WTC11 (cell line): ENCODE data around the gene PDE11A. TPM values are rescaled to one million over a fixed set of nuclear protein-coding genes. Genes with fewer than 3 reads are reported as not detected.
"Not testable (repeated sequence)": the region's sequence is repeated elsewhere in the genome, so short reads cannot be mapped to it uniquely, and the experiment has no call there.

Experiments
- ATAC-seq: fragments of 200-7000 bp; cut with Tn5 transposase; 2 replicates; pipeline ENCODE4 v1.10.0; 2021; ENCODE audit warnings: mild to moderate bottlenecking, moderate library complexity
- CTCF ChIA-PET: fragments of 300-600 bp; sonication (Branson Sonifier 250); formaldehyde crosslinking; loops from one replicate; lab custom pipeline; 2021; ENCODE audit warnings: antibody characterized with exemption; lab: Charles Lee
- POLR2A ChIA-PET: fragments of 350-600 bp; sonication (Branson Sonifier 250); formaldehyde crosslinking; loops from one replicate; lab custom pipeline; 2021; ENCODE audit warnings: antibody characterized with exemption; lab: Charles Lee
- DNase-seq: peaks from one replicate; pipeline ENCODE4 v3.0.0; 2021; ENCODE audit warnings: low spot score
- H3K27ac Mint-ChIP-seq: 2 replicates; pipeline ENCODE4 v1.8.0; 2021; ENCODE audit warnings: mixed read lengths
- H3K27me3 Mint-ChIP-seq: 2 replicates; pipeline ENCODE4 v1.8.0; 2021; ENCODE audit warnings: low read depth, mild to moderate bottlenecking, moderate library complexity, mixed read lengths
- H3K36me3 Mint-ChIP-seq: 2 replicates; pipeline ENCODE4 v1.8.0; 2021; ENCODE audit warnings: mixed read lengths
- H3K4me1 Mint-ChIP-seq: 2 replicates; pipeline ENCODE4 v1.8.0; 2022; ENCODE audit warnings: mixed read lengths
- H3K4me3 Mint-ChIP-seq: 2 replicates; pipeline ENCODE4 v1.8.0; 2021; ENCODE audit warnings: mild to moderate bottlenecking, moderate library complexity, mixed read lengths
- H3K9me3 Mint-ChIP-seq: 2 replicates; pipeline ENCODE4 v1.8.0; 2021; ENCODE audit warnings: mixed read lengths
- AR ChIP-seq: fragments of 250-450 bp; sonication (Bioruptor Pico); IDR thresholded peaks from 2 replicates; pipeline ENCODE4 v1.9.0; 2021; ENCODE audit warnings: mild to moderate bottlenecking
- ATF1 ChIP-seq: sonication (generic); formaldehyde crosslinking; IDR thresholded peaks from 2 replicates; pipeline ENCODE4 v1.8.1; 2023; ENCODE audit warnings: mild to moderate bottlenecking, moderate library complexity, missing genetic modification reagents
- ATF2 ChIP-seq: sonication (generic); formaldehyde crosslinking; IDR thresholded peaks from 2 replicates; pipeline ENCODE4 v1.8.1; 2022; ENCODE audit warnings: low read depth, missing genetic modification reagents, borderline replicate concordance
- EMX1 ChIP-seq: fragments of 250-450 bp; sonication (Bioruptor Pico); IDR thresholded peaks from 2 replicates; pipeline ENCODE4 v1.8.0; 2021; ENCODE audit warnings: mild to moderate bottlenecking
- FOXP4 ChIP-seq: sonication (generic); formaldehyde crosslinking; IDR thresholded peaks from 2 replicates; pipeline ENCODE4 v1.8.0; 2022; ENCODE audit warnings: mild to moderate bottlenecking, missing genetic modification reagents
- IRF2 ChIP-seq: sonication (generic); formaldehyde crosslinking; IDR thresholded peaks from 2 replicates; pipeline ENCODE4 v1.8.0; 2022; ENCODE audit warnings: low read depth, missing genetic modification reagents, borderline replicate concordance
- NR1H2 ChIP-seq: sonication (generic); formaldehyde crosslinking; IDR thresholded peaks from 2 replicates; pipeline ENCODE4 v1.9.0; 2021; ENCODE audit warnings: mild to moderate bottlenecking, moderate library complexity, missing genetic modification reagents
- NR2C2 ChIP-seq: sonication (generic); formaldehyde crosslinking; IDR thresholded peaks from 2 replicates; pipeline ENCODE4 v1.8.0; 2022; ENCODE audit warnings: mild to moderate bottlenecking, missing genetic modification reagents
- TEAD4 ChIP-seq: sonication (generic); formaldehyde crosslinking; IDR thresholded peaks from 2 replicates; pipeline ENCODE4 v1.8.0; 2022; ENCODE audit warnings: mild to moderate bottlenecking, missing genetic modification reagents
- ZBTB43 ChIP-seq: sonication (generic); formaldehyde crosslinking; IDR thresholded peaks from 2 replicates; pipeline ENCODE4 v1.8.1; 2023; ENCODE audit warnings: mild to moderate bottlenecking, missing genetic modification reagents
- ZMAT4 ChIP-seq: fragments of 250-450 bp; sonication (Bioruptor Pico); IDR thresholded peaks from 2 replicates; pipeline ENCODE4 v1.9.0; 2021; ENCODE audit warnings: mild to moderate bottlenecking
- ZNF219 ChIP-seq: sonication (generic); formaldehyde crosslinking; IDR thresholded peaks from 2 replicates; pipeline ENCODE4 v1.8.0; 2023; ENCODE audit warnings: missing genetic modification reagents, mild to moderate bottlenecking, borderline replicate concordance
- ZNF281 ChIP-seq: sonication (generic); formaldehyde crosslinking; IDR thresholded peaks from 2 replicates; pipeline ENCODE4 v1.8.0; 2023; ENCODE audit warnings: mild to moderate bottlenecking, missing genetic modification reagents
- ZNF317 ChIP-seq: sonication (generic); formaldehyde crosslinking; IDR thresholded peaks from 2 replicates; pipeline ENCODE4 v1.8.1; 2023; ENCODE audit warnings: low read depth, mild to moderate bottlenecking, moderate library complexity, missing genetic modification reagents, borderline replicate concordance
- ZNF396 ChIP-seq: fragments of 250-450 bp; sonication (Bioruptor Pico); IDR thresholded peaks from 2 replicates; pipeline ENCODE4 v1.8.0; 2021; ENCODE audit warnings: mild to moderate bottlenecking, moderate library complexity, borderline replicate concordance
- ZNF416 ChIP-seq: fragments of 250-450 bp; sonication (Bioruptor Pico); IDR thresholded peaks from 2 replicates; pipeline ENCODE4 v1.9.0; 2021; ENCODE audit warnings: mild to moderate bottlenecking, inconsistent platforms
- ZNF671 ChIP-seq: fragments of 250-450 bp; sonication (Bioruptor Pico); IDR thresholded peaks from 2 replicates; pipeline ENCODE4 v1.8.0; 2021; ENCODE audit warnings: mild to moderate bottlenecking
- total RNA-seq: library from RNA; stranded (reverse); gene quantifications from 3 replicates; pipeline ENCODE4 v1.2.3, GENCODE V29; 2021

Gene PDE11A
- total RNA-seq, 1 experiment from 2014 or later, result 0.13 TPM

GRCh38 chr2:178043266-178043665 is 29.3 kb downstream of the PDE11A start:
- Mint-ChIP-seq H3K4me1 (no peaks in the 10 kb centered on the region; the same call in 1 of the 2 replicates), H3K36me3 (no peaks in the 10 kb centered on the region), H3K4me3 (no peak overlapping the region), H3K27ac (no peak overlapping the region), H3K9me3 (no peaks in the 10 kb centered on the region), H3K27me3 (no peaks in the 10 kb centered on the region)
- ChIA-PET POLR2A (no interaction called here), CTCF (no interaction called here)
- no peak for ATAC-seq
- no peak for TF ChIP-seq ZMAT4 (CRISPR knock-in tag)
- no peak for TF ChIP-seq ATF1 (CRISPR knock-in tag)
- no peak for TF ChIP-seq NR1H2 (CRISPR knock-in tag)
- no peak for TF ChIP-seq ZBTB43 (CRISPR knock-in tag)
- no peak for TF ChIP-seq EMX1 (CRISPR knock-in tag)
- TF ChIP-seq IRF2 (CRISPR knock-in tag), result no peak
- TF ChIP-seq ZNF416 (CRISPR knock-in tag), result no peak
- no peak for TF ChIP-seq ZNF671
- TF ChIP-seq TEAD4 (CRISPR knock-in tag), result no peak
- TF ChIP-seq ZNF317 (CRISPR knock-in tag), result no peak
- TF ChIP-seq ZNF219, result no peak
- no peak for TF ChIP-seq ZNF281 (CRISPR knock-in tag)
- no peak for TF ChIP-seq AR (CRISPR knock-in tag)
- TF ChIP-seq ATF2 (CRISPR knock-in tag), result no peak
- no peak for TF ChIP-seq FOXP4 (CRISPR knock-in tag)
- no peak for TF ChIP-seq ZNF396 (CRISPR knock-in tag)
- TF ChIP-seq NR2C2 (CRISPR knock-in tag), result no peak
- no peak for DNase-seq

- Mint-ChIP-seq H3K27me3 (peaks cover 12% of the 10 kb centered on the region), H3K9me3 (peaks cover 40% of the 10 kb centered on the region)
- H3K4me3 Mint-ChIP-seq, H3K27ac Mint-ChIP-seq, H3K36me3 Mint-ChIP-seq, ATAC-seq, CTCF ChIA-PET, POLR2A ChIA-PET, H3K4me1 Mint-ChIP-seq, DNase-seq: not testable (repeated sequence)
Measured at GRCh38 chr2:178033583-178033982, 39.0 kb downstream of the PDE11A start.
